HEK293 (cell line): ENCODE measurements around the gene OLFM1.

Experiments
- CTCF ChIP-seq: fragments of 450-650 bp; formaldehyde crosslinking; IDR thresholded peaks from 2 replicates; pipeline ENCODE4 v1.5.1; 2016; ENCODE audit warnings: missing biosample characterization, missing genetic modification characterization
- TCF7L2 ChIP-seq: IDR thresholded peaks from 2 replicates; pipeline ENCODE4 v1.6.1; 2011; ENCODE audit warnings: low read depth, mild to moderate bottlenecking, inconsistent platforms, low read length, moderate library complexity, borderline replicate concordance
- ZNF132 ChIP-seq: fragments of 450-650 bp; formaldehyde crosslinking; IDR thresholded peaks from 2 replicates; pipeline ENCODE4 v1.5.1; 2017; ENCODE audit warnings: missing biosample characterization, missing genetic modification characterization, borderline replicate concordance
- ZNF18 ChIP-seq: fragments of 450-650 bp; formaldehyde crosslinking; IDR thresholded peaks from 2 replicates; pipeline ENCODE4 v1.5.1; 2016; ENCODE audit warnings: missing biosample characterization, missing genetic modification characterization
- ZNF362 ChIP-seq: fragments of 450-650 bp; formaldehyde crosslinking; IDR thresholded peaks from 2 replicates; pipeline ENCODE4 v1.5.1; 2016; ENCODE audit warnings: missing biosample characterization, missing genetic modification characterization
- ZNF629 ChIP-seq: fragments of 450-650 bp; formaldehyde crosslinking; IDR thresholded peaks from 2 replicates; pipeline ENCODE4 v1.5.1; 2017; ENCODE audit warnings: missing biosample characterization, missing genetic modification characterization
- ZSCAN30 ChIP-seq: fragments of 450-650 bp; IDR thresholded peaks from 2 replicates; pipeline ENCODE4 v1.5.1; 2018; ENCODE audit warnings: missing biosample characterization, mild to moderate bottlenecking, missing genetic modification characterization, moderate library complexity

GRCh38 chr9:135164036-135164435, 76.6 kb downstream of the OLFM1 start:
- TF ChIP-seq CTCF (tag by site-specific recombination): no peak
- no peak for TF ChIP-seq TCF7L2
- TF ChIP-seq ZNF629 (tag by site-specific recombination): no peak
- no peak for TF ChIP-seq ZNF132
- TF ChIP-seq ZNF18: no peak
- no peak for TF ChIP-seq ZNF362
- no peak for TF ChIP-seq ZSCAN30 (tag by site-specific recombination)
